Caco-2 (cell line): ENCODE results near the gene FAM221B. TPM values are rescaled to one million over a fixed set of nuclear protein-coding genes. Genes with fewer than 3 reads are reported as not detected.

Experiments used
- BruUV-seq: library from RNA; stranded (reverse); fragments of 400-500 nt; replicated peaks from 2 replicates; lab custom pipeline; 2021; lab: Mats Ljungman, UMichigan
- CTCF ChIA-PET: fragments of 300-600 bp; sonication (Branson Sonifier 250); formaldehyde crosslinking; loops from one replicate; lab custom pipeline; 2022; ENCODE audit warnings: antibody characterized with exemption; lab: Charles Lee
- POLR2A ChIA-PET: fragments of 300-600 bp; sonication (Branson Sonifier 250); formaldehyde crosslinking; loops from one replicate; lab custom pipeline; 2022; ENCODE audit warnings: antibody characterized with exemption; lab: Charles Lee
- DNase-seq, 2 experiments: peaks; one replicate each; pipeline versions ENCODE4 v3.0.0 to v3.0.0-alpha.2; 2020 to 2022
- H3K27me3 ChIP-seq: replicated peaks from 2 replicates; pipeline ENCODE4 v1.6.0; 2011; ENCODE audit warnings: low read length; ENCODE audit not compliant: control insufficient read depth, insufficient read depth
- H3K36me3 ChIP-seq: 2 replicates; pipeline ENCODE4 v1.5.1; 2011; ENCODE audit warnings: low read length; ENCODE audit not compliant: control insufficient read depth, insufficient read depth
- H3K4me1 ChIP-seq: fragments of 250-450 bp; sonication (Bioruptor Pico); 2 replicates; pipeline ENCODE4 v1.5.1; 2020; ENCODE audit warnings: mild to moderate bottlenecking
- H3K4me3 ChIP-seq: 2 replicates; pipeline ENCODE4 v1.5.1; 2011; ENCODE audit warnings: low read depth, mild to moderate bottlenecking, control low read depth, low read length
- H3K9me3 ChIP-seq: fragments of 250-450 bp; sonication (Bioruptor Pico); 2 replicates; pipeline ENCODE4 v1.5.1; 2020; ENCODE audit warnings: mild to moderate bottlenecking, moderate library complexity
- H3K27ac Mint-ChIP-seq: one replicate; pipeline ENCODE4 v1.8.0; 2022; ENCODE audit warnings: mixed read lengths; ENCODE audit not compliant: unreplicated experiment
- H3K27me3 Mint-ChIP-seq: one replicate; pipeline ENCODE4 v1.8.0; 2022; ENCODE audit warnings: mixed read lengths; ENCODE audit not compliant: insufficient read depth, unreplicated experiment
- H3K36me3 Mint-ChIP-seq: one replicate; pipeline ENCODE4 v1.8.0; 2022; ENCODE audit warnings: mild to moderate bottlenecking, mixed read lengths; ENCODE audit not compliant: insufficient read depth, unreplicated experiment
- H3K4me1 Mint-ChIP-seq: one replicate; pipeline ENCODE4 v1.8.0; 2022; ENCODE audit warnings: low read depth, mixed read lengths; ENCODE audit not compliant: unreplicated experiment
- H3K4me3 Mint-ChIP-seq: one replicate; pipeline ENCODE4 v1.8.0; 2022; ENCODE audit warnings: mild to moderate bottlenecking, moderate library complexity, mixed read lengths; ENCODE audit not compliant: unreplicated experiment
- H3K9me3 Mint-ChIP-seq: one replicate; pipeline ENCODE4 v1.8.0; 2022; ENCODE audit warnings: mixed read lengths; ENCODE audit not compliant: unreplicated experiment
- intact Hi-C: fragments of 100-400 bp; cut with micrococcal nuclease; formaldehyde crosslinking; loops from one replicate; pipeline ENCODE4 v1.10.0; 2022; ENCODE audit not compliant: unreplicated experiment
- total RNA-seq: library from RNA; stranded (reverse); gene quantifications from 2 replicates; pipeline ENCODE4 v1.2.3, GENCODE V29; 2022
- TF ChIP-seq, protein P1 (sequence below), 2 experiments: fragments of 200-600 bp in 1 of 2; IDR thresholded peaks; 1 replicate in 1 of 2; 2 replicates in 1 of 2; pipeline versions ENCODE4 v1.5.1 to v1.8.0; 2011 to 2022; ENCODE audit warnings: antibody characterized with exemption in 1 of 2, control low read depth in 1 of 2, inconsistent platforms in 1 of 2, low read depth in 1 of 2, low read length in 1 of 2, mild to moderate bottlenecking in 1 of 2, moderate library complexity in 1 of 2; ENCODE audit not compliant: insufficient read depth in 1 of 2, severe bottlenecking in 1 of 2, unreplicated experiment in 1 of 2

The FAM221B gene
- total RNA-seq, 1 experiment from 2014 or later: not detected

DNA sequence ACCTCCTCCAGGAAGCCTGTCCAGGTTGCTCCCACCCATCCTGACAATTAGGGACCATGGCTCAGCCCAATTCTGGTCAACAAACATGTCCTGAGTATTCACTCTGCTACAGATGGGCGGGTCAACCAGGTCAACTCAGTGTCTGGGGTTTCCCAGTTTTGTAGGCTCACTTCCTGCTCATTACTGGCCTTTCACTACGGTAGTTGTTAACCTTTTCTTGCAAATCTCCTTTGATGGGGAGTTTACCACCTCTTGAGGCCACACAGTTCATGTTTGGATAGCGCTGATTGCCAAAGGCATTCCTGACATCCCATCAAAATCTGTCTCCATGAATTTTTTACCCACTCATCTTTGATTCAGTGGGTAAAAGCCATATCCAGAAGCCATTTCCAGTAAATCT, 14.3 kb upstream of the FAM221B start:
- no peak overlapping the region for H3K4me3 ChIP-seq
- H3K27me3 Mint-ChIP-seq: no peaks in the 10 kb centered on the region
- H3K4me1 Mint-ChIP-seq: peaks cover 15% of the 10 kb centered on the region
- no peak overlapping the region for H3K27ac Mint-ChIP-seq
- TF ChIP-seq, protein P1, sequence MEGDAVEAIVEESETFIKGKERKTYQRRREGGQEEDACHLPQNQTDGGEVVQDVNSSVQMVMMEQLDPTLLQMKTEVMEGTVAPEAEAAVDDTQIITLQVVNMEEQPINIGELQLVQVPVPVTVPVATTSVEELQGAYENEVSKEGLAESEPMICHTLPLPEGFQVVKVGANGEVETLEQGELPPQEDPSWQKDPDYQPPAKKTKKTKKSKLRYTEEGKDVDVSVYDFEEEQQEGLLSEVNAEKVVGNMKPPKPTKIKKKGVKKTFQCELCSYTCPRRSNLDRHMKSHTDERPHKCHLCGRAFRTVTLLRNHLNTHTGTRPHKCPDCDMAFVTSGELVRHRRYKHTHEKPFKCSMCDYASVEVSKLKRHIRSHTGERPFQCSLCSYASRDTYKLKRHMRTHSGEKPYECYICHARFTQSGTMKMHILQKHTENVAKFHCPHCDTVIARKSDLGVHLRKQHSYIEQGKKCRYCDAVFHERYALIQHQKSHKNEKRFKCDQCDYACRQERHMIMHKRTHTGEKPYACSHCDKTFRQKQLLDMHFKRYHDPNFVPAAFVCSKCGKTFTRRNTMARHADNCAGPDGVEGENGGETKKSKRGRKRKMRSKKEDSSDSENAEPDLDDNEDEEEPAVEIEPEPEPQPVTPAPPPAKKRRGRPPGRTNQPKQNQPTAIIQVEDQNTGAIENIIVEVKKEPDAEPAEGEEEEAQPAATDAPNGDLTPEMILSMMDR (IDR thresholded peaks at IDR 0.05; ENCODE audit: insufficient read depth in 1 of 2, low read depth in 1 of 2, low read length in 1 of 2, severe bottlenecking in 1 of 2, unreplicated experiment in 1 of 2): no peak
- no peak for DNase-seq
- ChIA-PET CTCF (no interaction called here), POLR2A (no interaction called here)
- H3K27me3 ChIP-seq: no peaks in the 10 kb centered on the region
- BruUV-seq: no TSS peak
- H3K9me3 Mint-ChIP-seq: no peaks in the 10 kb centered on the region
- H3K4me1 ChIP-seq: peaks cover 4% of the 10 kb centered on the region; the same call in 1 of the 2 replicates
- no peaks in the 10 kb centered on the region for H3K9me3 ChIP-seq
- no peaks in the 10 kb centered on the region for H3K36me3 ChIP-seq
- intact Hi-C loops: no loop called here
- H3K36me3 Mint-ChIP-seq: no peaks in the 10 kb centered on the region
- no peak overlapping the region for H3K4me3 Mint-ChIP-seq

DNA sequence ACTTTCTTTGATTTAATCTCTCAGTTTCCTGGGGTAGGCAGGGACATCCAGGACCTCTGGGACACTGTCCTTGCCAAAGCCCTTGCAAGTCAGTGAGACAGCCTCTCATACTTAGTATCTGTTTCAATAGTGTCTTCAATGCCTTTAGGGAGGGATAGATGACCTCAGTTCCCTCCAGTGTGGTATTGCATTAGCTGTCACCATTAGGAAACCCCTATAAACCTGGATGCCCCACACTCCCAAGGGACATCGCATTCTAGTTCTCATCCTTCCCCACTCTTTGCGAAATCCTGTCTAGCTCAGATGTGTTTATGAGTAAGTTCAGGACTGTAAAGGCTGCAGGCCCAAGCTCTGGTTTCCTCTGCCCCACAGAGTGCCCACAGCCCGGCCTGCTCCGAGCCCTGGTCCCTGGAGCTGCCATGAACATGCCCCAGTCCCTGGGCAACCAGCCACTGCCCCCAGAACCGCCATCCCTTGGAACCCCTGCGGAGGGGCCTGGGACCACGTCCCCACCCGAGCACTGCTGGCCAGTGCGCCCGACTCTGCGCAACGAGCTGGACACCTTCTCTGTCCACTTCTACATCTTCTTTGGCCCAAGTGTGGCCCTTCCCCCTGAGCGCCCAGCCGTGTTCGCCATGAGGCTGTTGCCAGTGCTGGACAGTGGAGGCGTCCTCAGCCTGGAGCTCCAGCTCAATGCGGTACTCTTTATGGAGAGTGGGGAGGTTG, 13.7 kb upstream of the FAM221B start:
- Mint-ChIP-seq H3K36me3 (no peaks in the 10 kb centered on the region), H3K27me3 (no peaks in the 10 kb centered on the region), H3K9me3 (no peaks in the 10 kb centered on the region), H3K27ac (no peak overlapping the region), H3K4me3 (no peak overlapping the region), H3K4me1 (peaks cover 15% of the 10 kb centered on the region)
- BruUV-seq: no TSS peak
- TF ChIP-seq, protein P1 (IDR thresholded peaks at IDR 0.05; ENCODE audit: insufficient read depth in 1 of 2, low read depth in 1 of 2, low read length in 1 of 2, severe bottlenecking in 1 of 2, unreplicated experiment in 1 of 2): no peak
- intact Hi-C loops: no loop called here
- Histone ChIP-seq H3K4me1 (peaks cover 4% of the 10 kb centered on the region; the same call in 1 of the 2 replicates), H3K36me3 (no peaks in the 10 kb centered on the region), H3K27me3 (no peaks in the 10 kb centered on the region), H3K9me3 (no peaks in the 10 kb centered on the region), H3K4me3 (no peak overlapping the region)
- no peak for DNase-seq
- ChIA-PET POLR2A (no interaction called here), CTCF (no interaction called here)

- intact Hi-C loops: no loop called here
- ChIA-PET CTCF (no interaction called here), POLR2A (no interaction called here)
- H3K36me3 ChIP-seq: no peaks in the 10 kb centered on the region
- H3K27me3 ChIP-seq: no peaks in the 10 kb centered on the region
- Mint-ChIP-seq H3K4me1 (peaks cover 15% of the 10 kb centered on the region), H3K27ac (no peak overlapping the region), H3K4me3 (no peak overlapping the region), H3K9me3 (no peaks in the 10 kb centered on the region), H3K36me3 (no peaks in the 10 kb centered on the region), H3K27me3 (no peaks in the 10 kb centered on the region)
- TF ChIP-seq, protein P1 (IDR thresholded peaks at IDR 0.05; ENCODE audit: insufficient read depth in 1 of 2, low read depth in 1 of 2, low read length in 1 of 2, severe bottlenecking in 1 of 2, unreplicated experiment in 1 of 2): no peak
- no TSS peak for BruUV-seq
- no peak overlapping the region for H3K4me3 ChIP-seq
- no peak for DNase-seq
- H3K4me1 ChIP-seq: peaks cover 4% of the 10 kb centered on the region; the same call in 1 of the 2 replicates
- no peaks in the 10 kb centered on the region for H3K9me3 ChIP-seq
Observed at GRCh38 chr9:35841645-35841900, 13.0 kb upstream of the FAM221B start.
